ENCODE results near the gene CDC16.

Gene CDC16

GRCh38 chr13:114229506-114229905, 5.2 kb upstream of the CDC16 start:
- H3K27me3 ChIP-seq (replicated peaks; ENCODE audit: control insufficient read depth, insufficient read depth, low read length), result no peaks in the 10 kb centered on the region
- no peak for TF ChIP-seq CTCF (IDR thresholded peaks at IDR 0.05; ENCODE audit: insufficient read depth, low read length, poor library complexity, severe bottlenecking)
- no peak for DNase-seq (ENCODE audit: extremely low read depth, insufficient read length)
- no peaks in the 10 kb centered on the region for H3K36me3 ChIP-seq (ENCODE audit: control insufficient read depth, insufficient read depth, low read length)
- H3K4me3 ChIP-seq (replicated peaks; ENCODE audit: low read depth, low read length), result no peak overlapping the region

DNA sequence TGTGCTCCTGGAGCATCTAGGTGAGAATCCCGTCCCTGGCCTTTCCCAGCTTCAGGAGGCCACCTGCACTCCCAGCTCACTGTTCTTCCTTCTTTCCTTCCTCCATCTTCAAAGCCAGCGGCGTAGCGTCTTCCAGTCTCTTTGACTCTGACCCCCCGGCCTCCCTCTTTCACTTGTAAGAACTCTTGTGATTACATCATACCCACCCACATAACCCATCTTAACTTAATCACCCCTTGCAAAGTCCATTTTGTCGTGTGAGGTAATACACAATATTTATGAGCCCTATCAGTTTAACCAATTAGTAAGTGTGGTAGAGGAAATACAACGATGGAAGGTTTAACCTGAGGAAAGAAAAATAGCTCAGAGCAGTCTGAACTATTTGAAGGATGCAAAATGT, 4.6 kb upstream of the CDC16 start:
- no peak for TF ChIP-seq CTCF (IDR thresholded peaks at IDR 0.05; ENCODE audit: insufficient read depth, low read length, poor library complexity, severe bottlenecking)
- H3K4me3 ChIP-seq (replicated peaks; ENCODE audit: low read depth, low read length), result no peak overlapping the region
- no peaks in the 10 kb centered on the region for H3K27me3 ChIP-seq (replicated peaks; ENCODE audit: control insufficient read depth, insufficient read depth, low read length)
- H3K36me3 ChIP-seq (ENCODE audit: control insufficient read depth, insufficient read depth, low read length), result no peaks in the 10 kb centered on the region
- DNase-seq (ENCODE audit: extremely low read depth, insufficient read length), result no peak

DNA sequence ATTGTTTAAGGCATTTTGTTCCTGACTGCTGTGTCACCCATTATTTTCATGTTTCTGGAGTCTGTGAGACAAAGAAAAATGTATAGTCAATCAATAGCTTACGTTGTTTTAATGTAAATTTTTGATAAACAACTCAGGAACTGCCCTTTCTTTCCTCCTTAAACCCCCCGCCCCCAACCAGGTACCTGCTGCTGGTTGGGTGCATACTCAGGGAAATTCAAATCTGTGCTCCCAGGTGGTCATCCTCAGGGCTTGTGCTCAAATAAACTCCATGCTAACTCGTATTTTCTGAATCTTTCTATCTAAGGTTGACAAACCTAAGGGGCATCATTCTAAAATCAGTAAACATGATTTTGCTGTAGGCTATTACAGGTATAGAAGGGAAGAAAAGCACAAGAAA, 4.1 kb upstream of the CDC16 start:
- Histone ChIP-seq H3K27me3 (replicated peaks; ENCODE audit: control insufficient read depth, insufficient read depth, low read length) (no peaks in the 10 kb centered on the region), H3K36me3 (ENCODE audit: control insufficient read depth, insufficient read depth, low read length) (no peaks in the 10 kb centered on the region), H3K4me3 (replicated peaks; ENCODE audit: low read depth, low read length) (no peak overlapping the region)
- no peak for TF ChIP-seq CTCF (IDR thresholded peaks at IDR 0.05; ENCODE audit: insufficient read depth, low read length, poor library complexity, severe bottlenecking)
- DNase-seq (ENCODE audit: extremely low read depth, insufficient read length), result no peak

DNA sequence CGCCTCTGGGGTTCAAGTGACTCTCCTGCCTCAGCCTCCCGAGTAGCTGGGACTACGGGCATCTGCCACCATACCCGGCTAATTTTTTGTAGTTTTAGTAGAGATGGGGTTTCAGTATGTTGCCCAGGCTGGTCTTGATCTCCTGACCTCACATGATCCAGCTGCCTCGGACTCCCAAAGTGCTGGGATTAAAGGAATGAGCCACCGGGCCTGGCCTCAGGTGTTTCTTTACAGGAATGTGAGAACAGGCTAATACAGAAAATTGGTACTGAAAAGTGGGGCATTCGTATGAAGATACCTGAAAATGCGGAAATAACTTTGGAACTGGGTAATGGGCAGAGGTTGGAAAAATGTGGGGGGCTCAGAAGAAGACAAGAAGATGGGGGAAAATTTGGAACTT, 2.8 kb upstream of the CDC16 start:
- Histone ChIP-seq H3K4me3 (replicated peaks; ENCODE audit: low read depth, low read length) (no peak overlapping the region), H3K27me3 (replicated peaks; ENCODE audit: control insufficient read depth, insufficient read depth, low read length) (no peaks in the 10 kb centered on the region), H3K36me3 (ENCODE audit: control insufficient read depth, insufficient read depth, low read length) (no peaks in the 10 kb centered on the region; the same call in 1 of the 2 replicates)
- TF ChIP-seq CTCF (IDR thresholded peaks at IDR 0.05; ENCODE audit: insufficient read depth, low read length, poor library complexity, severe bottlenecking), result no peak
- DNase-seq (ENCODE audit: extremely low read depth, insufficient read length), result no peak

- DNase-seq (ENCODE audit: extremely low read depth, insufficient read length), result no peak
- TF ChIP-seq CTCF (IDR thresholded peaks at IDR 0.05; ENCODE audit: insufficient read depth, low read length, poor library complexity, severe bottlenecking), result no peak
- no peaks in the 10 kb centered on the region for H3K27me3 ChIP-seq (replicated peaks; ENCODE audit: control insufficient read depth, insufficient read depth, low read length)
- peaks cover 2% of the 10 kb centered on the region for H3K36me3 ChIP-seq (ENCODE audit: control insufficient read depth, insufficient read depth, low read length)
- peak overlapping the region; percentile 80 for H3K4me3 ChIP-seq (replicated peaks; ENCODE audit: low read depth, low read length)
These were observed 442 bp upstream of the CDC16 start for GRCh38 chr13:114234266-114234644.

DNA sequence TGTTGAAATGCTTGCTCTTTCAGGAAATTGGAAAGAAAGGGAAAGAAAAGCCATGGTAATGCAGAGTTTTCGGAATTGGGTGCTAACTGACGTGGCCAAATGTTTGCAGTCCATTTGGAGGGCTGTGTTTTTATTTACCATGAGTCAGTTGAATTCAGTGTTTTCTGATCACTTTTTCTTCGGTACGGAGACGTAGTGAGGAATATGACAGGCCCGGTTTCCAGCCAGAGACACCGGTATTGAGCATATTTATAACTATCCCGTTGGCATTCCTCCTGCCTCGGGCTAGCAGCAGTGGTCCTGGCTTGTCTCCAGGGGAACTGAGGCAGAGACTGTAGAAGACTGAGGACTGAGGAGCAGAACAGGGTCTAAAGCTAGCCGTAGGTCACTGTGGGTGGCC, 1.0 kb downstream of the CDC16 start:
- no peak for TF ChIP-seq CTCF (IDR thresholded peaks at IDR 0.05; ENCODE audit: insufficient read depth, low read length, poor library complexity, severe bottlenecking)
- DNase-seq (ENCODE audit: extremely low read depth, insufficient read length), result no peak
- peaks cover 2% of the 10 kb centered on the region for H3K36me3 ChIP-seq (ENCODE audit: control insufficient read depth, insufficient read depth, low read length)
- no peaks in the 10 kb centered on the region for H3K27me3 ChIP-seq (replicated peaks; ENCODE audit: control insufficient read depth, insufficient read depth, low read length)
- peak overlapping the region; percentile 80 for H3K4me3 ChIP-seq (replicated peaks; ENCODE audit: low read depth, low read length)
